H4 (cell line): ENCODE measurements around the gene PKD2L1. TPM values are rescaled to one million over a fixed set of nuclear protein-coding genes. Genes with fewer than 3 reads are reported as not detected.

Experiments used
- DNase-seq: peaks from one replicate; pipeline ENCODE4 v3.0.0-alpha.2; 2015; ENCODE audit warnings: low spot score
- total RNA-seq: library from RNA; depleted of rRNA; stranded (reverse); fragments of >200 nt; shearing (Covaris generic); gene quantifications from 2 replicates; pipeline ENCODE4 v1.2.3, GENCODE V29; 2014

The PKD2L1 gene
- total RNA-seq, 1 experiment from 2014 or later, result not detected

DNA sequence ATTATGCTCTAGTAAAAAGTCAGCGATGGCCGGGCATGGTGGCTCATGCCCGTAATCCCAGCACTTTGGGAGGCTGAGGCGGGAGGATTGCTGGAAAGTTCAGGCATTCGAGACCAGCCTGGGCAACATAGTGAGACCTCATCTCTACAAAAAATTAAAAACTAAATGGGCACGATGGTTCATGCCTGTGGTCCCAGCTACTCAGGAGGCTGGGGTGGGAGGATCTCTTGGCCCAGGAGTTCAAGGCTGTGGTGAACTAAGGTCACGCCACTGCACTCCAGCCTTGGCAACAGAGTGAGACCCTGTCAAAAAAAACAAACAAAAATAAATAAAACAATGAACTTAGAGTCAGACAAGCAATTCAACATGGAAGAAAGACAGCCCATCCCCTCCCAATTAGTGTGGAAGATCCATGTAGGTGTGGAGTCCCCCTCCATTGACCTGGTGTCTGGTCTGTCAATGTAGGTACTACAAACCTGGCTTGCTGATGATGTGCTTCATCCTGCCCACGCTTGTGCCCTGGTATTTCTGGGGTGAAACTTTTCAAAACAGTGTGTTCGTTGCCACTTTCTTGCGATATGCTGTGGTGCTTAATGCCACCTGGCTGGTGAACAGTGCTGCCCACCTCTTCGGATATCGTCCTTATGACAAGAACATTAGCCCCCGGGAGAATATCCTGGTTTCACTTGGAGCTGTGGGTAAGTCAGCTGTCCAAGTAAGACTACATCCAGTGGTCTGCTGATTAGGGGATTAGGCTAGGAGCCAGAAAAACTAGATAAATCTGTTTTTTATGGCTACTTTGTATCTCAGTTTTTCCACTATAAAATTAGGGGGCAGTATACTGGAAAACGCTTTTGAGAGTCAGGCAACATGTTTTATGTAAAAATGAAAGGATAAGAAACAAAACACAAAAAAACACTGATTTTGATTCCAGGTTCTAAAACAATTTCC lies 26.3 kb upstream of the PKD2L1 start:
- no peak for DNase-seq

GRCh38 chr10:100355086-100355485 lies 25.1 kb upstream of the PKD2L1 start:
- no peak for DNase-seq

DNA sequence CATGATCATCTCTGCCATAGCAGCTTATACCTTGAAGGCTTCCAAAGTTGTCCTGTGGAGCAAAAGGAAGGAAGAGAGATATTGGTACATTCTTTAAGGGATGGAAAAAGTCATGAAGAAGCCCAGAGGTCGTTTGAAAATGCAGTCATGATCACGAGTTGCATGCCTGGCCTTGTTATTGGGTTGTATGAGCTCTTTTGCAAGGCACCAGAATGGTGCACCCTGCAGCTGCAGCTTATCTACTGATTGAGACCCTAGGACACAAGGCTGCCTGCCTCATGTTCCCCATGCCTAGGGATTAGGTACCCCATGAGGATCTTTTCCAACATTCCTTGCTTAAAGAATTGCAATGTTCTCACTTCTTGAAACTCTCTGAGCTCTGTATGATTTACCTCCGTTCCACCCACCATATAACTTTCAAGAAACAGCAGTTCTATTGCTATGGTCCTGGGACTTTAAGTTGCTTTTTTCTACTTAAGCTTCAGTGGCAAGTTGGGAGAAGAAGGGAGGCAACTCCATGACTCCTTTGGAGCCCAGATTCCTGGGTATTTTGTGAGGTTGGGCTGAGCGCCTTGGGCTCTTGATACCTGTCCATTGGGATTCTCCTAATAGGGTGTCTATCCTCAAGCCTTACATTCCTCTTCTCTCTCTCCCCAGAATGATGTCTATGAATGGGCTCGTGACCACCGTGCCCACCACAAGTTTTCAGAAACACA lies 23.9 kb upstream of the PKD2L1 start:
- no peak for DNase-seq

DNA sequence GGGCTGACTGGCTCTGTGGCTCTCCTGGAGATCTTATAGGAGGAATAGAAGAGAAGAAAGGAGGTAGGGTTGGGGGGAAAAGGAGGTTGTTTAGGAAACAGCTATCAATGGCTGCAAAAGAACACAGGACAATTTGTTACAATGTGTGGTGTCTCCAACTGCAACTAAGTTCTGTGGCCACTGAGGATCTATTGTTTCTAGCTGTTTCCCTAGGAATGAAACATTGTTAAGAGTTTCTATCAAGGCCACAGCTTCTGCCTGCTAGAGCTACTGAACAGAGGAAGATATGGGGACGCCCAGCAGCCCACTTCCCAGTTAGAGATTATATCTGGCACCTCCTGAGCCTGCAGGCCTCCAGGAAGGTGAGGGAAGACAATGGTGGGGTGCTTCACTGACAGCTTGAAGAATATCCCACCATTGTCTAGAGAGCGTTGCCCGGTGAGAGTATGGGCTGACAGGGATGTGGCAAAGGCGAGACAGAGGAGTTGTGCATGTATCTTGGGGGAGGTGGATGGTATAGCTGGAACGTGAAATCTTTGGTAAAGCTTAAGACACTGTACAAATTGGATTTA lies 21.0 kb upstream of the PKD2L1 start:
- DNase-seq, result no peak

- DNase-seq, result no peak
These were observed 19.6 kb upstream of the PKD2L1 start for GRCh38 chr10:100349672-100350071.

- DNase-seq, result no peak
These were observed 19.1 kb upstream of the PKD2L1 start for GRCh38 chr10:100349087-100349486.

GRCh38 chr10:100348389-100348927 lies 18.4 kb upstream of the PKD2L1 start:
- DNase-seq, result no peak

DNA sequence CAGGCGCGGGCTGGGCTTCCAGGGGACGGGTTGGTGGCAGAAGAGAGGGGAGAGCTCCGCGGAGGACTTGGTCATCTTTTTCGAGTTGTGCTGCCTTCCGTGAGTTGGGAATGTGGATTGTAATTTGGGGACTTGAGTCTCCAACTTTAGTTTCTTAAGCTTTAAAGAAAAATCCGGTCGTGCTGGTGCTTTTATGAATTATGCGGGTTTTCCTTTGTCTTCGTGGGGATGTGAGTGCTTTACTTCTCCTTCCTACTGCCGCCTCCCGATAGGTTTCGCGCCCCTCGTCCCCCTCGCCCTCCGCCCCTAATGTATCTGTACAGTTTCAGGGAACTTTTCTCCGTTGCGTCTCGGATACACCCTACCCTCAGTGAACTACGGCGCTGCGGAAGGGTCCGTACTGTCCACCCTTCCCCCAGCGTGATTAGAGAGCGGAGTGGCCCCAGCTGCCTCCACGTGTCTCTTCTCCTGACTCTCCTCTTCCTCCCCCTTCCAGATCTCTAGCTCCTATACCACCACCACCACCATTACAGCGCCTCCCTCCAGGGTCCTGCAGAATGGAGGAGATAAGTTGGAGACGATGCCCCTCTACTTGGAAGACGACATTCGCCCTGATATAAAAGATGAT lies 17.7 kb upstream of the PKD2L1 start:
- no peak for DNase-seq

DNA sequence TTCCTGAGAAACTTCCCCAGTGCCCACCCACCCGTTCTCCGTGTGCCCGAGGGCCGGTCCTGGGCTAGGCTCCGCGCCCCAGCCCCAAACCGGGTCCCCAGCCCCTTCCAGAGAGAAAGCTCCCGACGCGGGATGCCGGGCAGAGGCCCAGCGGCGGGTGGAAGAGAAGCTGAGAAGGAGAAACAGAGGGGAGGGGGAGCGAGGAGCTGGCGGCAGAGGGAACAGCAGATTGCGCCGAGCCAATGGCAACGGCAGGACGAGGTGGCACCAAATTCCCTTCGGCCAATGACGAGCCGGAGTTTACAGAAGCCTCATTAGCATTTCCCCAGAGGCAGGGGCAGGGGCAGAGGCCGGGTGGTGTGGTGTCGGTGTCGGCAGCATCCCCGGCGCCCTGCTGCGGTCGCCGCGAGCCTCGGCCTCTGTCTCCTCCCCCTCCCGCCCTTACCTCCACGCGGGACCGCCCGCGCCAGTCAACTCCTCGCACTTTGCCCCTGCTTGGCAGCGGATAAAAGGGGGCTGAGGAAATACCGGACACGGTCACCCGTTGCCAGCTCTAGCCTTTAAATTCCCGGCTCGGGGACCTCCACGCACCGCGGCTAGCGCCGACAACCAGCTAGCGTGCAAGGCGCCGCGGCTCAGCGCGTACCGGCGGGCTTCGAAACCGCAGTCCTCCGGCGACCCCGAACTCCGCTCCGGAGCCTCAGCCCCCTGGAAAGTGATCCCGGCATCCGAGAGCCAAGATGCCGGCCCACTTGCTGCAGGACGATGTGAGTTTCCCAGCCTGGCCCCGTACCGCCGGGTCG lies 16.9 kb upstream of the PKD2L1 start, which contains the start of gene SCD:
SCD (plus strand) TSS at position 469 of the 803 bp plus-strand sequence; CDS start at position 741, 272 bp downstream.
- peak; percentile 97 for DNase-seq

DNA sequence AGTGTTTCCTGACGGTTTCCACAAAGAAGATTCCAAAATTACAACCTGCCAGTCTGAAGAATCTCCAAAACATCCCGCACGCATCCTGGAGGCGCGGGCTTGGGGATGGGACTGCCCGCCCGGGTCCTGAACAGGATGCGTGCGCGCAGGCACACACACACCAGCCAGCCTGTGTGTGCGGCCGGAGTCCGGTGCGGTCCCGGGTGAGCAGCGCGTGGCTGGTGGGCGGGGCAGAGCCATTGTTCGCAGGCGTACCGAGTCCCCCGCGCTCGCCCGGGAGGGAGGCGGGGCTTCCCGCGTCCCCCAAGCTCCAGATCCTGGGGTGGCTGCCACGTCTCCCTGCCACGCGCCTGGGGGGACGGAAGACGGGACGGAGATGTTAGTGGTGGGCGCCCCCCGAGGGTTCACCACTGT lies 16.3 kb upstream of the PKD2L1 start:
- DNase-seq, result peak; percentile 74

DNA sequence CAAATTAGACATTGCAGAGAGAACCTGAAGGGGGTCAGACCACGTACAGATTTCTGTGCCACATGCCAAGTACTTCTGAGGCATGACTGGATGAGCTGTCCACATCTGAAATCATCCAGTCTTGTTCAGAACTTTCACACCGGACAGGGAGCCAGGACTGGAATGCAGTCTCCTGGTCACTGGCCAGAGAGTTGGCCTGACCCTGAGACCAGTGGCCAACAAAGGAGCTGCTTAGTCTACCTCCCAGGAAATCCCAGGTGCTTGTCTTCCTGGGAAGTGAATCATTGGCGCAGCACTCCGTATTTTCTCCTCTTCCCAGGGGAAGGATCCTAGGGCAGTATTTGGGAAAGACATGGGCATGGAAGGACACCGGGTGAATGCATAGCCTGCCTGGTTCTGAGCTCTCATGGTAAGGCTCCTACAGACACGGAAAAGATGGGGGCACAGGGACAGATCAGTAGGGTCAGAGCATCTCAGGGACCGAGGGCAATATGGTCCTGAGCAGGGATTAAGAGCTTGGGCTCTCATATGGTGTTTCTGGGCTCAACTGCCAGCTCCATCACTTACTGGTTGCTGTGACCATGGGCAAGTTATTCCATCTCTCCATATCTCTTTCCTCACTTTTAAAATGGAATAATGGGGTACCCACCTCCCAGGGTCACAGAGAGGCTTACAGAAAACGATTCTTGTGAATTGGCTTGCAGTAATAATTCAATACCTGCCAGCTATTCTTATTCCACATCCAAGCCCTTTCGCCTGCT lies 15.7 kb upstream of the PKD2L1 start:
- DNase-seq, result no peak

DNA sequence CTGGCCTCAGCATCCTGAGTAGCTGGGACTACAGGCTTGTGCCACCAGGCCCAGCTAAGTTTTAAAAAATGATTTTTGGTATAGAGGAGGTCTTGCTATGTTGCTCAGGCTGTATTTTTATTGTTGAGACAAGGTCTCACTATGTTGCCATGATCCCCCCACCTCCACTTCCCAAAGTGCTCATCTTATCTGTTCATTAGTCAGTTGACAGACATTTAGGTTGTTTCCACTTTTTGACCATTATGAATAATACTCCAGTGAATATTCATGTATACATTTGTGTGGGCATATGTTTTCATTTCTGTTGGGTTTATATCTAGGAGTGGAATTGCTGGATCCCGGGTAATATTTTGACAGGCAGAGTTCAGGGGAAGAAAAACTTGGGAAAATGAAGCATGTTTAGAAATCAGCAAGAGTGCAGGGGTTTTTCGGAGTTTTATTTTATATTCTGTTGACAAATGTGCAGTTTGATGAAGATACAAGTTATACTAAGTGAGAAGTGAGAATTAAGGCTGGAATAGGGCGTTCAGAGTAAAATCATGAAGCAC lies 14.3 kb upstream of the PKD2L1 start:
- no peak for DNase-seq

DNA sequence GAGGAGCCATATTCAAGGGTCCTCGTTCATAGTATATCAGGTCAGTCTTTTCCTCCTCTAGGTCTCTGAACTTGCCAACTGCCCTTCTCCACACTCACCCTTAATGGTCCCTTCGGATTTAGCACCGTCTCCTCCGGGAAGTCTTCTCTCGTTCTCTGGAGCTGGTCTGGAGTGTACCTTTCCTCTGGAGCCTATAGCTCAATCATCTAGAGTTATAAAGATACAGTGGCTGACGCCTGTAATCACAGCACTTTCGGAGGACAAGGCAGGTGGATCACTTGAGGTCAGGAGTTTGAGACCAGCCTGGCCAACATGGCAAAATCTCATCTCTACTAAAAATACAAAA lies 12.6 kb upstream of the PKD2L1 start:
- DNase-seq, result no peak

DNA sequence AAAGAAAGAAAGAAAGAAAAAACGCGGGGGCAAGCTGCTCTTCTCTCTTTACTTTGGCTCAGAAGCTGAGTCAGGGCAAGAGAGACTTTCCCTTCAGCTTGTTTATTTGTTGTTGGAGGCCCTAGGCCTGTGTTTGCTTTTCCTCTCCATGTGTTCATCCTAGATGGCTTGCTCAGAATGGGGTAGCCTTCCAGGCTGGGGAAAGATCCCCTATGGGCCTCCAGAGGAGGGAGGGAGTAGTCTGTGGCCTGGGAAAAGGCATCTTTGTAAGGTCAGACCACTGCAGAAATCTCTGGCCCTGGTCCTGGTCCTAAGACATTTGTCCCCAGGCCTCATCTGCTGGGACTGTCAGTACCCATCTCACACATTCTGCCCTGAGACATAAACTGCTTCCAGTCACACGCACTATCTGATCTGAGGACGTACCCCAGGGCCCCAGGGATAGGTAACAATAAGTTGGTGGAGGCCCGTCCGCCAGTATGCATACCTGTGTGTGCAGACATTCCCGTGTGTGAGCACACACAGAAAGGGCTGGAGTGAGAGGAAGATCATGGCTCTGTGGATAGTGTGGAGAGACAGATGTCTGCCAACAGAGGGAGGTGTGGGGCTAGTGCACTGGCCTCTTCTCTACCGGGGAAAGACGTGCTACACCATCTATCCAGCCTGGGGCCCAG lies 12.1 kb upstream of the PKD2L1 start:
- DNase-seq, result peak; percentile 66

- DNase-seq, result no peak
These were observed 11.2 kb upstream of the PKD2L1 start for GRCh38 chr10:100340948-100341847.

GRCh38 chr10:100339236-100339635 lies 9.2 kb upstream of the PKD2L1 start:
- DNase-seq, result no peak

- peak; percentile 41 for DNase-seq
These were observed 8.5 kb upstream of the PKD2L1 start for GRCh38 chr10:100338434-100339036.

- DNase-seq, result no peak
These were observed 4.7 kb upstream of the PKD2L1 start for GRCh38 chr10:100334762-100335161.
